ENCODE data around the gene MTX1. TPM values are rescaled to one million over a fixed set of nuclear protein-coding genes. Genes with fewer than 3 reads are reported as not detected.
"Not testable (repeated sequence)": the region's sequence is repeated elsewhere in the genome, so short reads cannot be mapped to it uniquely, and the experiment has no call there.

MTX1 gene
- total and polyA plus RNA-seq, 9 of the 15 experiments (the other 6 are each of a cell fraction or from before 2014, with no cell fraction given): 29.1 to 98.4 (median 66.9) TPM

- no peak overlapping the region for H3K4me2 ChIP-seq (ENCODE audit: insufficient read depth, low read length)
- no peaks in the 10 kb centered on the region for H3K9me3 ChIP-seq (replicated peaks; ENCODE audit: control insufficient read depth, insufficient read depth, low read depth, low read length)
- H3K4me1 ChIP-seq (replicated peaks in 1 of 2; ENCODE audit: control insufficient read depth in 2 of 2, insufficient read depth in 2 of 2, low read length in 2 of 2): no peaks in the 10 kb centered on the region; a peak in 1 of 5 replicates
- TF ChIP-seq ZNF316 (IDR thresholded peaks at IDR 0.05) (peak; percentile 39; the same call in 1 of the 2 replicates), C11orf30 (IDR thresholded peaks at IDR 0.05; ENCODE audit: low read depth) (peak; percentile 19; the same call in 1 of the 2 replicates), ZNF124 (CRISPR knock-in tag; IDR thresholded peaks at IDR 0.05) (no peak)
- H4K20me1 ChIP-seq (replicated peaks; ENCODE audit: control insufficient read depth, insufficient read depth, low read length): no peaks in the 10 kb centered on the region
- H3K36me3 ChIP-seq (ENCODE audit: control insufficient read depth, insufficient read depth, low read length): no peaks in the 10 kb centered on the region
- no TSS peak for BruUV-seq (replicated peaks)
- in situ Hi-C loops (cut with MboI): no loop called here
- no peak overlapping the region for H3K9ac ChIP-seq (ENCODE audit: insufficient read depth in 1 of 2, low read depth in 2 of 2, low read length in 2 of 2)
- no peak overlapping the region for H3K4me3 ChIP-seq
- ChIA-PET POLR2A (interaction anchor here (0.9 kb wide), 1 partner anchor 35 kb away, joined by 3 read pairs; no protein-coding TSS in a partner anchor), CTCF (ENCODE audit: low intra/inter-chr PET ratio) (no interaction called here)
- no peak for ATAC-seq
- FAIRE-seq: no peak
- H3K79me2 ChIP-seq (ENCODE audit: control insufficient read depth, insufficient read depth, low read length): no peaks in the 10 kb centered on the region
- no peak overlapping the region for H3K27ac ChIP-seq (ENCODE audit: extremely low read depth, low read depth, low read length)
- WGBS (ENCODE audit: insufficient coverage, low coverage, missing lambda C conversion rate): 9% methylated on average over 1 of the region's 1 CpG
- no peaks in the 10 kb centered on the region for H3K9me1 ChIP-seq (ENCODE audit: control insufficient read depth, insufficient read depth, low read length)
- H3K27me3 ChIP-seq (ENCODE audit: control insufficient read depth in 2 of 2, insufficient read depth in 2 of 2, low read length in 2 of 2): no peaks in the 10 kb centered on the region
- H2AFZ ChIP-seq (ENCODE audit: low read depth, low read length): no peak overlapping the region
- peak in 1 of 4 experiments; percentile 5 for DNase-seq (ENCODE audit: extremely low read depth in 1 of 4, low spot score in 3 of 4)
- intact Hi-C loops (cut with micrococcal nuclease): no loop called here
Measured at GRCh38 chr1:155158991-155159390, 49.5 kb upstream of the MTX1 start.

- H4K20me1 ChIP-seq (replicated peaks; ENCODE audit: control insufficient read depth, insufficient read depth, low read length): no peaks in the 10 kb centered on the region
- H3K79me2 ChIP-seq (ENCODE audit: control insufficient read depth, insufficient read depth, low read length): no peaks in the 10 kb centered on the region
- no peaks in the 10 kb centered on the region for H3K36me3 ChIP-seq (ENCODE audit: control insufficient read depth, insufficient read depth, low read length)
- no peaks in the 10 kb centered on the region for H3K27me3 ChIP-seq (ENCODE audit: control insufficient read depth in 2 of 2, insufficient read depth in 2 of 2, low read length in 2 of 2)
- DNase-seq (ENCODE audit: extremely low read depth in 1 of 4, low spot score in 3 of 4) (no peak), FAIRE-seq (no peak), ATAC-seq (no peak)
- ChIA-PET POLR2A (no interaction called here), CTCF (ENCODE audit: low intra/inter-chr PET ratio) (no interaction called here)
- 0 out of 2 replicates have a peak overlapping the region, but pooled peaks have one; percentile 33 for H2AFZ ChIP-seq (ENCODE audit: low read depth, low read length)
- no TSS peak for BruUV-seq (replicated peaks)
- intact Hi-C loops (cut with micrococcal nuclease): no loop called here
- H3K9me3 ChIP-seq (replicated peaks; ENCODE audit: control insufficient read depth, insufficient read depth, low read depth, low read length): no peaks in the 10 kb centered on the region
- H3K4me1 ChIP-seq (replicated peaks in 1 of 2; ENCODE audit: control insufficient read depth in 2 of 2, insufficient read depth in 2 of 2, low read length in 2 of 2): no peaks in the 10 kb centered on the region; a peak in 1 of 5 replicates
- WGBS (ENCODE audit: insufficient coverage, low coverage, missing lambda C conversion rate): 40% methylated on average over 8 of the region's 8 CpGs
- no peak overlapping the region for H3K27ac ChIP-seq (ENCODE audit: extremely low read depth, low read depth, low read length)
- H3K4me2 ChIP-seq (ENCODE audit: insufficient read depth, low read length): no peak overlapping the region
- no peak overlapping the region for H3K9ac ChIP-seq (ENCODE audit: insufficient read depth in 1 of 2, low read depth in 2 of 2, low read length in 2 of 2)
- TF ChIP-seq ZBTB9 (CRISPR knock-in tag; IDR thresholded peaks at IDR 0.05) (no peak), C11orf30 (IDR thresholded peaks at IDR 0.05; ENCODE audit: low read depth) (peak; percentile 22; the same call in 1 of the 2 replicates), ZNF316 (IDR thresholded peaks at IDR 0.05) (peak; percentile 23; the same call in 1 of the 2 replicates), SMAD2 (IDR thresholded peaks at IDR 0.05; ENCODE audit: low read depth, low read length) (no peak)
- in situ Hi-C loops (cut with MboI): no loop called here
- H3K9me1 ChIP-seq (ENCODE audit: control insufficient read depth, insufficient read depth, low read length): no peaks in the 10 kb centered on the region
- no peak overlapping the region for H3K4me3 ChIP-seq
Measured at GRCh38 chr1:155160128-155160527, 48.4 kb upstream of the MTX1 start.

GRCh38 chr1:155162631-155163030, 45.9 kb upstream of the MTX1 start:
- BruUV-seq (replicated peaks); CTCF ChIA-PET (ENCODE audit: low intra/inter-chr PET ratio); H4K20me1 ChIP-seq (replicated peaks; ENCODE audit: control insufficient read depth, insufficient read depth, low read length); ATAC-seq; in situ Hi-C loops (cut with MboI); H3K4me1 ChIP-seq (replicated peaks in 1 of 2; ENCODE audit: control insufficient read depth in 2 of 2, insufficient read depth in 2 of 2, low read length in 2 of 2); H3K9me3 ChIP-seq (replicated peaks; ENCODE audit: control insufficient read depth, insufficient read depth, low read depth, low read length); H3K4me2 ChIP-seq (ENCODE audit: insufficient read depth, low read length); H3K9me1 ChIP-seq (ENCODE audit: control insufficient read depth, insufficient read depth, low read length); H3K27me3 ChIP-seq (ENCODE audit: control insufficient read depth in 2 of 2, insufficient read depth in 2 of 2, low read length in 2 of 2); H2AFZ ChIP-seq (ENCODE audit: low read depth, low read length); H3K9ac ChIP-seq (ENCODE audit: insufficient read depth in 1 of 2, low read depth in 2 of 2, low read length in 2 of 2); H3K27ac ChIP-seq (ENCODE audit: extremely low read depth, low read depth, low read length); H3K36me3 ChIP-seq (ENCODE audit: control insufficient read depth, insufficient read depth, low read length); DNase-seq (ENCODE audit: extremely low read depth in 1 of 4, low spot score in 3 of 4); POLR2A ChIA-PET; H3K4me3 ChIP-seq; H3K79me2 ChIP-seq (ENCODE audit: control insufficient read depth, insufficient read depth, low read length); intact Hi-C loops (cut with micrococcal nuclease); FAIRE-seq: not testable (repeated sequence)
- 86% methylated on average over 6 of the region's 6 CpGs for WGBS (ENCODE audit: insufficient coverage, low coverage, missing lambda C conversion rate)

All from K562 (cell line).